Epidermal melanocyte (primary cell): ENCODE measurements around the gene BCOR.

Experiments
- DNase-seq: peaks from one replicate; pipeline ENCODE4 v3.0.0; 2011; ENCODE audit warnings: low spot score; ENCODE audit not compliant: insufficient read length

BCOR gene

GRCh38 chrX:40066700-40067099 is 31.1 kb downstream of the BCOR start:
- no peak for DNase-seq

DNA sequence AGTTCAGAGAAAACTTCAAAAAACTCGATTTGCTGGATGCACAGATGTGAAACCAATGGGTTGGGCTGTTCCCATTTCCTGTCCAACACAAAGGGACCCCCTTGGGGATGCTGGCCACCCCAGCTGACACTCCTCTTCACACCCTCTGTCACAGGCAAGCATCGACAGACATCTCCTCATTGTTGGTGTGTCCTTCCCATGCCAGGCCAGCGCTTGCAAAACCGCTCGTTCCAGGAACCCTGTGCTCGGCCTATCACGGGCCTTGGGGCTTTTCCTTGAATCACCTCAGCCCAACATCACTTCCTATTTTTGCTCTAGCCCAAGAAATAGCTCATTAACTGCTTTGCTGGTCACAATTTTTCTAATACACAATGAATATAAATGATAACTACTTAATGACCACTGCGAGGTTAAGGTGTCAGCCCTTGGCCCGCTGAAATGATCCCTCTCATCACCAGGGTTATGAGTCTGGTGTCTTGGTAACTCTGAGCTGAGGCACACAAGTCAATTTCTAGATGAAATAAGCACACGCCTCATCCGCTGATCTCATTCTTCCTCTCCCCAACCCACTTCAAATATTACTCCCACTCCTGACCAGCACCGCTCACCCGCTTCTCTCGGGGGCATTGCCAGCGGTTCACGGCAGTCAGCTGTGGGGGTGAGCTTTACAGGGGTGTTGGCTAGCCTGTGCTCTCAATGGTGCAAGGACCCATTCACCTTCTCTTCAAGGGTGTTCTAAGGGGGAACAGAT is 32.3 kb downstream of the BCOR start:
- DNase-seq = no peak

- DNase-seq = no peak
Measured at GRCh38 chrX:40064055-40064597, 33.6 kb downstream of the BCOR start.

DNA sequence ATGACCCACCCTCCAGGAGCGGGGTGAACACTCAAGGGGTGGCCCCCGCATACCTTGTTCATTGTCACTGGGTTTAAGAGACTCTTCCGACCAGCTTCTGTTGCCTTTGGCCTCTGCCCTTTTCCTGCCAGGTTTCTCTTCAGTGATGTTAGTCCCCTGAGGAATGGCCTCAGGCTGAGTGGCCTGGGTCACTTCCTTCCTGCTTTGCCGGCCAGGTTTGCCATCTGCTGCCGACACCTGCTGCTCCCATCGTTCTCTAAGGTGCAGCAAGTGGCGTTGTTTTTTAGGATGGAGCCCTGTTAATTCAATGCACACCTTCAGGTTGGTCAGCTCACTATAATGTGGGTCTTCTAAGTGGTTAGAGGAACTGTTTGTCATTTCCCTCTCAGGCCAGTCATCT is 34.2 kb downstream of the BCOR start:
- DNase-seq = no peak

DNA sequence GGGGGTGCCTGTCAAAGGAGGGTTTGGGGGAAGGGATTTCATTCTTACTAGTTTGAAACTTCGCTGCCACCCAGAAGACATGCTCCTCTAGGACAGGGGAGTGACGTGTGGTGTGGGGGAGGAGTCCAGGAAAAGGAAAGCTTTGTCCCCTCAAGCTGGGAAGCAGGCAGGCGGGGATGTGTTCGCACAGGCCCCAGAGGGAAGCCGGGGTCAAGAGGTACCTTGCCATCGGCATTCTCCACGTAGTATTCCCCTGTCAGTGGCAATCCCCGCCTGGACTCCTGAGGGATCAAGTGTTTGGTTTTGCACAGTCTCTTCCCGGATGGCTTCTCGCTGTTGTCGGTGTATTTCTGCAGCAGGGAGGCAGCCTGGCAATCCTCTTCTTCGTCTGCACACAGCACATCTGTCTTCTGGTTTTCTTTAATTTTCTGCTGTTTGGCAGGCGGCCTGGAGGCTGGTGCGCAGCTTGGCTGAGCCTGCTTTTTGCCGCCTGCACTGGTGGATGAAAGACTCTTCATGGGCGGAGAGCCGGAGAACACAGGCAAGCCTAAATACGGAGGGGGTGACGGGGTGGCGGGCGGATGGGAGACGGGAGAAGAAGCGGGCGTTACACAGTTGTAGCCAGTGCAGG is 35.1 kb downstream of the BCOR start:
- DNase-seq = no peak

GRCh38 chrX:40061871-40062524 is 35.8 kb downstream of the BCOR start:
- DNase-seq = no peak

- DNase-seq = no peak
Measured at GRCh38 chrX:40061005-40061404, 36.8 kb downstream of the BCOR start.

DNA sequence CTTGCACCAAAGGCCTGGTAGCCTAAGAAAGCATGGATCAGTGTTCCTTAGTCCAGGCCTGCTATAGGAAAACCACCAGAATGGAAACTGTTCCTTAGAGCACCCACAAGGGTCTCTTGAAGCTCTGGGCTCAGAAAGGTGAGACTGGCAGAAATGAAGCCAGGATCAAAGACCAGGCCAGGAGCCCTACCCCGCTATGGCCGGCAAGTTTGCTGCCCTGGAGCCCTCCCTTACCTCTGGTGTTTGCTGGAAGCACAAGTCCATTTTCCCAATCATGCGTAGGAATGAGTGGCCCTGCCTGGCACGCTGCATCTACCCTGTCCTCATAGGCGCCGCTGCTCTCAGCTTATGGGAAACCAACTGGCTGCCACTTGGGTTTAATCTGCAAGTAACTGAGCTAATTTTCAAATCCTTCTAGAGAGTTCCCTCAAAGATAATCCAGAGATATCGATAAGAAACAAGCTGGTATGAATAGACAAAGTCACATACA is 37.4 kb downstream of the BCOR start:
- no peak for DNase-seq

- DNase-seq = no peak
Measured at GRCh38 chrX:40058719-40059118, 39.0 kb downstream of the BCOR start.

- DNase-seq = no peak
Measured at GRCh38 chrX:40057405-40057804, 40.4 kb downstream of the BCOR start.

DNA sequence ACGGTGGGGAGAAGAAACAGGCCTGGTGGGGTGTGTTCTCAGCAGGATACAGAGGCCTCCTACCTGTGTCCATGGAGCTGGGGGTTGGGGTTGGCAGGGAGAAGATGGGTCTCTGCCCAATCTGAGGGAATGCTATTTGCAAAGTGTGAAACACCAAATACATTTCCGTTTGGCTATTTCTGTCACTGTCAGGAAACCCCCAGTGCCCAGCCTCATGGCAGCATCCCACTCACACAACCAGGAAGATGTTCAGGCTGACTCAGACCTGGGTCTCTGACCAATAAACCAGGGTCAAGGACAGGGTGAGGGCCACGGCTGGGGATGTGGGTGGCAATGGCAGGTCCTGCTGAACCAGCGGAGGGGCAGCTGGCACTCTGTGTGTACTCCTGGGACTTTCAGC is 41.3 kb downstream of the BCOR start:
- no peak for DNase-seq

DNA sequence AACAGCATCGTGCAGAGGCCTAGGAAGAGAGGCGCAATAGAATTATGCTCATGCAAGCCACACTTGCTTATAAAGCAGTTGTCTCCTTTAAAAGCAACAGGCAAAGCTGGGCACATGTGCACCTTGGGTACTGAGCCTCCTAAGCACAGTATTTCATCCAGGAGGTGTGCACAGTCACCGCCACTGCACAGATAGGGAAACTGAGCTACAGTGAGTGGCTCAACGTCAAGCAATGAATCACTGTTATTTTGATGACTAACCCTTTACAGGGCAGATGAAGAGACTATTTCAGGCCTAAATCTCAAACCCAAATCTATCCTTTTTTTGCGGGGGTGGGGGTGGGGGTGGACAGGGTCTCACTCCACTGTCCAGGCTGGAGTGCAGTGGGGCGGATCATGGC is 42.3 kb downstream of the BCOR start:
- no peak for DNase-seq

GRCh38 chrX:40054793-40055192 is 43.0 kb downstream of the BCOR start:
- DNase-seq = no peak

- no peak for DNase-seq
Measured at GRCh38 chrX:40050532-40050931, 47.2 kb downstream of the BCOR start.

- no peak for DNase-seq
Measured at GRCh38 chrX:40049084-40049641, 48.6 kb downstream of the BCOR start.

DNA sequence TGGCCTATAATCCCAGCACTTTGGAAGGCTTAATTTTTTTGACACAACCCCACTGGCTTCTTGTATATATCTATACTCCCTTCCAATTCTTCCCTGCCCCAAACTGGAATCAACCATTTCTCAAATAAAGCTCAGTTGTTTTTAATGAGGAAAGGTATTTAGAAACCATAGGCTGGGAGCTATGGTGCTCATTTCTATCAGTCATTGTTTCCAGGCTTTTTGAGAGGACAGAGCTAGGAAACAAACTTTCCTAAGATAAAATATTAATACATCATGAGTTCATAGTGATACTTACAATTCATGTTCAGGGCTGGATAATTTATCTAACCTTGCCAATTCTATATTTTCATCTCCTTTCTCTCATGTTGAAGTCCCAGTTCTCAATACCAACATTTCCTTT is 50.3 kb downstream of the BCOR start:
- no peak for DNase-seq

- DNase-seq = no peak
Measured at GRCh38 chrX:40043895-40044294, 53.9 kb downstream of the BCOR start.

DNA sequence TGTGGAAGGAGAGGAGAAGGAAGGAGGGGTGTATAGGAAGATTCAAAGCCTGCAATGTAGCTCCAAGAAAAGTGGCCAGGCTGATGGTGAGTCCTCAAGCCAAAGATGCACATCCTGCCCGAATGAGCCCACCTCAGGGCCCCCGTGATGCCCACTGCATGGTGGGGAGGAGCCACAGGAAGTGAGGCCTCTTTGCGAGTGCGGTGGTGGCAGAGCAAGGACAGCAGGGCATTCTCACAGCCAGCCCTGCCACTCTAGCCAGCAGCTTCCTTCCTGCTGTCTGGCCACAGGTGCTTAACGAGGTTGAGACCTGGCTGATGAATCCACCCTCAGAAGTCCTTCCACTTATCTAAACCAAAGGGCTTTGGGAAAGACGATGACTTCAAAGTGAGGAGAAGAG is 55.8 kb downstream of the BCOR start:
- DNase-seq = no peak

- no peak for DNase-seq
Measured at GRCh38 chrX:40040686-40041461, 56.9 kb downstream of the BCOR start.

- no peak for DNase-seq
Measured at GRCh38 chrX:40039887-40040286, 57.9 kb downstream of the BCOR start.

GRCh38 chrX:40037367-40037766 is 60.4 kb downstream of the BCOR start:
- DNase-seq = no peak
